ENCODE measurements around the gene WDR7. TPM values are rescaled to one million over a fixed set of nuclear protein-coding genes. Genes with fewer than 3 reads are reported as not detected.

WDR7 gene
- total and polyA plus RNA-seq, 9 donors = 7.3 to 18.1 (median 9.6) TPM

DNA sequence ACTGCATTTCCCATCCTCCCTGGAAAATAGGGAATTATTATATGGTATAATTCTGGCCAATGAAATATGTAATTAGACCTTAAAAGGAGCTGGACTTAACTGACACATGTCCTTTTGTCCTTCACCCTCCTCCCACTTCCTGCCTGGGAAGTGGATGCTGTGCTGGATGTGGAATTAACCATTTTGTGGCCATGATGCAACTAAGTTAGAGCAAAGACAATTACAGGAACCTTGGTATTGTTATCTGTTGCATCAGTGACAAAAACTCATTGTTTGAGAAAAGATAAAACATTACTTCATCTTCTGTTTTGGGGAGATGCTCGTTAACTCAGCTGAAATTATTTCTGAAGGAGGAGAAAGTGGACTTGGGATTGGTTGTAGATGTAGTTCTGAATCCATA, 268.0 kb downstream of the WDR7 start:
- H3K27me3 ChIP-seq (ENCODE audit: control insufficient read depth, insufficient read depth, low read length) = no peaks in the 10 kb centered on the region
- no CpG with 5 or more reads among the region's 1 CpG for whole genome bisulfite sequencing (ENCODE audit: insufficient coverage)
- no peak for DNase-seq
- no peak overlapping the region for H3K27ac ChIP-seq (ENCODE audit: low read length)
- no peaks in the 10 kb centered on the region for H3K9me3 ChIP-seq (replicated peaks; ENCODE audit: control insufficient read depth, low read depth, low read length)
- H3K36me3 ChIP-seq (ENCODE audit: control insufficient read depth, insufficient read depth, low read length) = no peaks in the 10 kb centered on the region
- H3K4me3 ChIP-seq (ENCODE audit: low read length) = no peak overlapping the region
- no peaks in the 10 kb centered on the region for H3K4me1 ChIP-seq (ENCODE audit: control insufficient read depth, insufficient read depth, low read length)

DNA sequence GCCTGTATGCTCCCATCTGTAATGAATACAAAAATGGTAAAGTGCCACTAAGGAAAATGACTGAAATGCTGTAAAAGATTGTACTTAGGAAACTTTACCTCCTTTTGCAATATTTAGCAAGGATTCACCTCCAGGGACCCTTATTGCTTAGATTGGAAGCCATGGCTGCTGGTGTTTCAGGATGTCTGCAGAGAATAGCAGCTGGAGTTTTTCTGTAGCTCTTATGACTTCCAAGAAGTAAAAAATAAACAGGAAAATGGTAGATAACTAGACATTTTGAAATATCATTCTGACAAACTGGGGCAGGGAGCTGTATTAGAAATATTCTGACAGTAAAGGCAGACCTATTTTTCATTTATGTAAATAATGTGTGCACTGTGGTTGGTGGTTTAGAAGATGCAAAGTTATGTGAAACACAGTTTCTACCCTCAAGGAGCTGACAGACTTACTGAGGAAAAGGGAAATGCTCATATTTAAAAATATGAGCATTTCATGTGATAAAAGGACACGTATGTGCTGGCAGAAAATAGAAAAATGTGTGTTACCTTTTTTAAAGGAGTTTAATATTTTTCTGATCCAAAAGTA, 270.8 kb downstream of the WDR7 start:
- H3K4me3 ChIP-seq (ENCODE audit: low read length) = no peak overlapping the region
- no peaks in the 10 kb centered on the region for H3K27me3 ChIP-seq (ENCODE audit: control insufficient read depth, insufficient read depth, low read length)
- H3K9me3 ChIP-seq (replicated peaks; ENCODE audit: control insufficient read depth, low read depth, low read length) = no peaks in the 10 kb centered on the region
- WGBS (ENCODE audit: insufficient coverage) = no CpG with 5 or more reads among the region's 1 CpG
- H3K36me3 ChIP-seq (ENCODE audit: control insufficient read depth, insufficient read depth, low read length) = no peaks in the 10 kb centered on the region
- no peaks in the 10 kb centered on the region for H3K4me1 ChIP-seq (ENCODE audit: control insufficient read depth, insufficient read depth, low read length)
- H3K27ac ChIP-seq (ENCODE audit: low read length) = no peak overlapping the region
- peak; percentile 20 for DNase-seq

DNA sequence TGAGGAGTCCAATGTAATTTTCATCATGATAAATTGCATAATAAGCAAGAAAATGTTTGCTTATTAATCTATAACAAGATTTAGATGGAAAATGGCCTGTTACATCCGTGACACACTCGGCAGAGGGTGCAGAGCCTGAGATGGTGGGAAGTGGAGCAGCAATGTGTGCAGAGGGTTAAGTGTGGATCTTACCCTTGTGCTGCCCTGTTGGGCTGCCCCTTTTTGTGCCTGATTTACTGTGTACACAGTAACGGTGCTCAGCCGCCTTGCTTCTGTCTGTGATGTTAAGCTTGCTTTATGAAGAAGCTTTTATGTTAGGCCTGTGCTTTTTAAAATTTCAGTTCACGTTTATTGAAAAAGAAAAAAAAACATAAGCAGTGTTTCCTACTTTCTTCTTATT, 275.6 kb downstream of the WDR7 start:
- Histone ChIP-seq H3K4me3 (ENCODE audit: low read length) (no peak overlapping the region), H3K4me1 (ENCODE audit: control insufficient read depth, insufficient read depth, low read length) (no peaks in the 10 kb centered on the region), H3K27ac (ENCODE audit: low read length) (no peak overlapping the region), H3K36me3 (ENCODE audit: control insufficient read depth, insufficient read depth, low read length) (no peaks in the 10 kb centered on the region), H3K9me3 (replicated peaks; ENCODE audit: control insufficient read depth, low read depth, low read length) (no peaks in the 10 kb centered on the region), H3K27me3 (ENCODE audit: control insufficient read depth, insufficient read depth, low read length) (no peaks in the 10 kb centered on the region)
- DNase-seq = no peak
- WGBS (ENCODE audit: insufficient coverage) = 90% methylated on average over 2 of the region's 5 CpGs

DNA sequence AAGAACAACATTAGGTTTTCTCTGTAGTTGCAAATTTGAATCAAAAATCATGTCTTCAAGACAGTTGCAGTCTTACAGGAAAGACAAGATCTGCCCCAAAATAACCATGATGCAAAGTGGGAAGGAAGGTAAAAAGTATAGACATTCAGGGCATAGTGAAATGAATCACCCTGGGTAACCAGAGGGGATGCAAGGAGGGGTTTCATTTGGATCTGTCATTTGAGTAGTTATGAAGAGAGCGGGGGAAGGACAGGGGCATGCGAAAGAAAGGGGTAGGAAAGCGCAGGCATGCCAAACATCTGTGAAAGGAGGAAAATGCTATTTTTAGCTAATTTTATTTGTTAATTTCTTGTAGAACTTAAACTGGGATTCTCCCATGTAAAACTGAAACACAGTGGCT, 276.6 kb downstream of the WDR7 start:
- DNase-seq = no peak

DNA sequence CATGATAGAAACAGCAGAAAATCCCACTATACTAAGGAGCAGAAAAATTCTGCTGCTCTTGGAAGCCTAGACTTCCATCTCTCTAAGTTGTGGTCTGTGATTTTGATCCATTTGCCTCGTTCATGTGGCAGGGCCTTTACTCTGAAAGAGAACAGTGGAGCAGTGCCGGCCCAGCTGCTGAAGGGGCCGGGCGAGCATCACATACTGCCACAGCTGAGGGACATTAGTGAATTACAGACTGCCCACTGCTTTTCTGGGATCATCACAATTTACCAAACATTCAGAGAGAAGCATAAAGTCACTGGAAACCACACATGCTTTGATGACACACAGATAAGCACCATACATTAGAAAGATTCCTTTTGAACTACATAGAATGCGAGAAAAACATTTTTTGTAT, 278.7 kb downstream of the WDR7 start:
- no peaks in the 10 kb centered on the region for H3K4me1 ChIP-seq (ENCODE audit: control insufficient read depth, insufficient read depth, low read length)
- no peaks in the 10 kb centered on the region for H3K27me3 ChIP-seq (ENCODE audit: control insufficient read depth, insufficient read depth, low read length)
- H3K4me3 ChIP-seq (ENCODE audit: low read length) = no peak overlapping the region
- no CpG with 5 or more reads among the region's 5 CpGs for WGBS (ENCODE audit: insufficient coverage)
- no peaks in the 10 kb centered on the region for H3K9me3 ChIP-seq (replicated peaks; ENCODE audit: control insufficient read depth, low read depth, low read length)
- H3K27ac ChIP-seq (ENCODE audit: low read length) = no peak overlapping the region
- H3K36me3 ChIP-seq (ENCODE audit: control insufficient read depth, insufficient read depth, low read length) = no peaks in the 10 kb centered on the region
- no peak for DNase-seq

More for the DNA sequence above, 276.6 kb downstream of the WDR7 start:
- WGBS (ENCODE audit: insufficient coverage) = 88% methylated on average over 3 of the region's 3 CpGs
- no peak overlapping the region for H3K4me3 ChIP-seq (ENCODE audit: low read length)
- H3K27me3 ChIP-seq (ENCODE audit: control insufficient read depth, insufficient read depth, low read length) = no peaks in the 10 kb centered on the region
- no peaks in the 10 kb centered on the region for H3K36me3 ChIP-seq (ENCODE audit: control insufficient read depth, insufficient read depth, low read length)
- no peaks in the 10 kb centered on the region for H3K4me1 ChIP-seq (ENCODE audit: control insufficient read depth, insufficient read depth, low read length)
- H3K27ac ChIP-seq (ENCODE audit: low read length) = no peak overlapping the region
- H3K9me3 ChIP-seq (replicated peaks; ENCODE audit: control insufficient read depth, low read depth, low read length) = no peaks in the 10 kb centered on the region

DNA sequence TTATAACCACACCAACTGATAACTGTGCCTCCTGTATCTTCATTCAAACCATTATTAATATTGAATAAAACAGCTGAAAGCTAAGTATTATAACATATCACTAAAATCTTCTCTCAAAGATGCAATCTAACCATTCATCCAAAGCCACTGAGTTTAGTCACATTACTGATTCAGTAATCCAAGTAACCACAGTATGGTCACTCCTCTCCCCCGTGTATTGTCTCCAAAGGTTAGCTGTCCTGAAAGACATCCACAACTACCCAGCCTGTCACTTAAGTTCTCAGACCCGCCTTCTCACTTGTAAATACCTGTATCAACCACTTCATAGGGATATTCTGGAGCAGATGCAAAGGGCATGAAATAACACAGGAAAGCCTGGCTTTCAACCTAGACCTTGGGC, 282.3 kb downstream of the WDR7 start:
- 80% methylated on average over 1 of the region's 2 CpGs for WGBS (ENCODE audit: insufficient coverage)
- Histone ChIP-seq H3K4me3 (ENCODE audit: low read length) (no peak overlapping the region), H3K4me1 (ENCODE audit: control insufficient read depth, insufficient read depth, low read length) (no peaks in the 10 kb centered on the region), H3K9me3 (replicated peaks; ENCODE audit: control insufficient read depth, low read depth, low read length) (no peaks in the 10 kb centered on the region), H3K36me3 (ENCODE audit: control insufficient read depth, insufficient read depth, low read length) (peaks cover 2% of the 10 kb centered on the region), H3K27me3 (ENCODE audit: control insufficient read depth, insufficient read depth, low read length) (no peaks in the 10 kb centered on the region), H3K27ac (ENCODE audit: low read length) (no peak overlapping the region)
- DNase-seq = no peak

DNA sequence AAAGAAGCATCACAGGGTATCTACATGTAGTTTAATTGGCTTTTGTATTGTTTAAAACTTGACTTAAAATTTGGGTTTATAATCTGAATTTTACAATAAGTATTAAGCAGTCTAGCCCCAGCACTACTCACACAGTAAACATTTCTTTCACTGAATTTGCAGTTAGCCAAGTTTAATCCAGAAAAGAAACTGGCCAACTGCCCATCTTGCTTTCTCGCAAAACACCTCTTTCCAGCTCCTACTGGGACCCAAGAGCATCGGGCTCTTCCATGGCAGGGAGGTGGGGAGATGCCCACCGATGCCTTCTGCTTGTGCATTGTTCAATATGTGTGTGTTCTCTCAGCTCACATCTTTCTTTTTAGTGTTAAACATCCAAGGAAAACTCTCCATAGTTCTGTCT, 283.0 kb downstream of the WDR7 start:
- Histone ChIP-seq H3K27ac (ENCODE audit: low read length) (no peak overlapping the region), H3K9me3 (replicated peaks; ENCODE audit: control insufficient read depth, low read depth, low read length) (no peaks in the 10 kb centered on the region), H3K4me3 (ENCODE audit: low read length) (no peak overlapping the region), H3K36me3 (ENCODE audit: control insufficient read depth, insufficient read depth, low read length) (peaks cover 2% of the 10 kb centered on the region), H3K27me3 (ENCODE audit: control insufficient read depth, insufficient read depth, low read length) (no peaks in the 10 kb centered on the region), H3K4me1 (ENCODE audit: control insufficient read depth, insufficient read depth, low read length) (no peaks in the 10 kb centered on the region)
- peak; percentile 9 for DNase-seq
- no CpG with 5 or more reads among the region's 3 CpGs for WGBS (ENCODE audit: insufficient coverage)

DNA sequence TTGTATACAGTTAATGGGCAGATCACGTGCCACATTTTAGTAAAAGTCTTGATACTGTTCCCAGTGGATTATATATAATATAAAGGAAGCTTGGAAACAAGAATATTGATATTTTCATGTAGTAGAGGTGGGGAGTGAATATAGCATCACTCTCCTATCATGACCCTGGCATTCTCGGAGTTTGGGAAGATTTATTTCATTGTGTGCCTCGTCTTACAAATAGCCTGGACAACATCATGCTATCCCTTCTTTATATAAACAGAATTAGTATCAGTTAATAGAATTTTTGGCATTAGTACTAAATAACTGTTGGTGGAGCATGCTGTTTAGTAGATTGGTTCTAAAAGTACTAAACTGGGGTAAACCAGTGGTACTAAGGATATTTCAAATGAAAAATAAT, 283.7 kb downstream of the WDR7 start:
- Histone ChIP-seq H3K4me1 (ENCODE audit: control insufficient read depth, insufficient read depth, low read length) (no peaks in the 10 kb centered on the region), H3K36me3 (ENCODE audit: control insufficient read depth, insufficient read depth, low read length) (peaks cover 2% of the 10 kb centered on the region), H3K27ac (ENCODE audit: low read length) (no peak overlapping the region), H3K27me3 (ENCODE audit: control insufficient read depth, insufficient read depth, low read length) (no peaks in the 10 kb centered on the region), H3K4me3 (ENCODE audit: low read length) (no peak overlapping the region), H3K9me3 (replicated peaks; ENCODE audit: control insufficient read depth, low read depth, low read length) (no peaks in the 10 kb centered on the region)
- no peak for DNase-seq
- WGBS (ENCODE audit: insufficient coverage) = no CpG with 5 or more reads among the region's 3 CpGs

DNA sequence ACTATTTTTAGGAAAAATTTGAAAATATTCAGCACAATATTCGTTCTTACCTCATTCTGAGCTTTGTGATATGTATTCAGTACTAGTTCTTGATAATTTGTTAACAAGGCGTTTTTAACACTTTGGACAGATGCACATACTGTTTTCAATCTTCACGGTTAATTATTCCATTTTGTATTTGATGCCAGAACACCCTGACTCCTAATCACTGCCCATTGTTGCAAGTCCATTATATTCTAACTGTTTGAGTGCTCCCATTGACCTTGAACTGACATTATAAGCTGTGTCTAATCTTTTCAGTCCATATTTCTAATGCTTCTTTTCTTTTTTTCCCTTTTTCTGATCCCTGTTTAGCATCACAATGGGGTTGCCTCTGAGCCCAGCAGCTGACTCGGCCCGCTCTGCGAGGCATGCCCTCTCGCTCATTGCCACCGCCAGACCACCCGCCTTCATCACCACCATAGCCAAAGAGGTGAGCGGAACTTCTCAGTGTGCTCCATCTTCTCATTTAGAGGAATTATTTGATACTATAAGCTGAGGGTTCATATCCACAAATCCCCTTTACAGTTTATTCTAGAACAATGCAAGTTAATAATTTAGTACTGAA, 284.4 kb downstream of the WDR7 start:
- Histone ChIP-seq H3K27me3 (ENCODE audit: control insufficient read depth, insufficient read depth, low read length) (no peaks in the 10 kb centered on the region), H3K36me3 (ENCODE audit: control insufficient read depth, insufficient read depth, low read length) (peaks cover 2% of the 10 kb centered on the region), H3K27ac (ENCODE audit: low read length) (no peak overlapping the region), H3K4me1 (ENCODE audit: control insufficient read depth, insufficient read depth, low read length) (no peaks in the 10 kb centered on the region), H3K4me3 (ENCODE audit: low read length) (no peak overlapping the region), H3K9me3 (replicated peaks; ENCODE audit: control insufficient read depth, low read depth, low read length) (no peaks in the 10 kb centered on the region)
- DNase-seq = no peak
- WGBS (ENCODE audit: insufficient coverage) = 71% methylated on average over 1 of the region's 10 CpGs

DNA sequence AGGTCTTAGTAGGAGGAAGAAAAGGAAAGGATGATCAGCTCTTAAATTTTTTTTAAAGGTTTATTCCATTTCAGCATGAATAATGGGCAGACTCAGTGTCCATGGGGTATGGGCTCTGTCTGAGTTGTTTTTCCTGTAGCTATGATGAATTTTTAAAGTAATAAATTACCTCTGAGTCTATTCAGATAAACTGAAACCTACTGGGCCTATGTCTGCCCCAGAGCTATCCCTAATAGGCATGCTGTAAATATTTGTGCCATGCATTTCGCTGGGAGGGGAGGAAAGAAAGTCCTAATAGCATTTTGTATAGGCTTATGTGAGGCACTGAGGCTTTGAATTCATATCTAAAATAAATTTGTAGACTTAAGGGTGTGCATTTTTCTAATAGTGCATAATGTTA, 285.3 kb downstream of the WDR7 start:
- Histone ChIP-seq H3K9me3 (replicated peaks; ENCODE audit: control insufficient read depth, low read depth, low read length) (no peaks in the 10 kb centered on the region), H3K4me3 (ENCODE audit: low read length) (no peak overlapping the region), H3K4me1 (ENCODE audit: control insufficient read depth, insufficient read depth, low read length) (no peaks in the 10 kb centered on the region), H3K36me3 (ENCODE audit: control insufficient read depth, insufficient read depth, low read length) (peaks cover 2% of the 10 kb centered on the region), H3K27ac (ENCODE audit: low read length) (no peak overlapping the region), H3K27me3 (ENCODE audit: control insufficient read depth, insufficient read depth, low read length) (no peaks in the 10 kb centered on the region)
- no peak for DNase-seq
- WGBS (ENCODE audit: insufficient coverage) = 83% methylated on average over 1 of the region's 1 CpG

All from muscle of leg (tissue), 11 donors.